Stomach (tissue), 9 donors: ENCODE measurements around the gene HSD17B4. TPM values are rescaled to one million over a fixed set of nuclear protein-coding genes. Genes with fewer than 3 reads are reported as not detected.
A peak's percentile ranks its signal among the peaks of the same experiment; 100 is the strongest.
"Not testable (repeated sequence)": the region's sequence is repeated elsewhere in the genome, so short reads cannot be mapped to it uniquely, and the experiment has no call there.

Experiments
- DNase-seq, 2 donors: peaks; one replicate each; pipeline versions ENCODE4 v3.0.0 to v3.0.0-alpha.2; 2013 to 2019
- H3K27ac ChIP-seq, 5 donors: fragments of 200-600 bp in 4 of 5; sonication (generic) in 4 of 5; one replicate each; pipeline ENCODE4 v1.5.1; 2013 to 2019; ENCODE audit warnings: mild to moderate bottlenecking in 1 of 5, moderate library complexity in 1 of 5
- H3K27me3 ChIP-seq, 3 donors: fragments of 200-600 bp; sonication (generic); one replicate each; pipeline ENCODE4 v1.5.1; 2017 to 2019; ENCODE audit warnings: mixed run types in 1 of 3
- H3K36me3 ChIP-seq, 4 donors: fragments of 200-600 bp; sonication (generic); 1 replicate in 3 of 4; 2 replicates in 1 of 4; pipeline ENCODE4 v1.5.1; 2016 to 2019
- H3K4me1 ChIP-seq, 4 donors: fragments of 200-600 bp; sonication (generic); one replicate each; pipeline ENCODE4 v1.5.1; 2016 to 2019
- H3K4me3 ChIP-seq, 4 donors: fragments of 200-600 bp; sonication (generic) in 3 of 4; one replicate each; pipeline ENCODE4 v1.5.1; 2016 to 2019; ENCODE audit warnings: mild to moderate bottlenecking in 1 of 4
- H3K9me3 ChIP-seq, 4 donors: fragments of 200-600 bp; sonication (generic); one replicate each; pipeline ENCODE4 v1.5.1; 2016 to 2019
- EP300 ChIP-seq: sonication (generic); formaldehyde crosslinking; IDR thresholded peaks from one replicate; pipeline ENCODE4 v1.6.1; 2017; ENCODE audit warnings: antibody characterized with exemption
- POLR2A ChIP-seq, 4 donors: fragments of 450-650 bp; IDR thresholded peaks; one replicate each; pipeline ENCODE4 v1.6.1; 2016; ENCODE audit warnings: antibody characterized with exemption in 4 of 4, control low read depth in 2 of 4, mild to moderate bottlenecking in 1 of 4, moderate library complexity in 1 of 4
- POLR2AphosphoS5 ChIP-seq, 3 donors: sonication (generic); formaldehyde crosslinking; IDR thresholded peaks; one replicate each; pipeline ENCODE4 v1.6.1; 2016; ENCODE audit warnings: antibody characterized with exemption in 3 of 3
- WGBS, 5 donors: extraction: QIAGEN DNeasy Blood & Tissue Kit in 3 of 5; methylation state at CpG; one replicate each; pipeline versions ENCODE4 v1.1.5 to v1.1.7; 2013 to 2018; 5-methylcytosine and 5-hydroxymethylcytosine counted together
- intact Hi-C: fragments of 100-400 bp; cut with DNase I; formaldehyde crosslinking; loops from one replicate; pipeline ENCODE4 v1.15.1; 2023; ENCODE audit warnings: low total_unique reads
- polyA plus RNA-seq, 3 donors: library from polyadenylated mRNA; stranded (reverse); fragments of 200-250 nt; gene quantifications; one replicate each; pipeline ENCODE4 v1.2.3, GENCODE V29; 2013
- total RNA-seq, 5 donors: library from RNA; depleted of rRNA; stranded (reverse); fragments of >200 nt; gene quantifications; one replicate each; pipeline versions ENCODE4 v1.1.0 to v1.2.3, GENCODE V29; 2014 to 2016
- TF ChIP-seq, protein P1 (sequence below), 7 experiments: fragments of 450-650 bp in 4 of 7; fragments of 200-600 bp in 3 of 7; sonication (generic) in 3 of 7; IDR thresholded peaks; one replicate each; pipeline ENCODE4 v1.5.1; 2016 to 2019; ENCODE audit warnings: antibody characterized with exemption in 7 of 7, control low read depth in 2 of 7, mild to moderate bottlenecking in 1 of 7
- donor health status: healthy with polysubstance abuse.
- donor health status: Bipolar disorder and iron deficiency.
- donor health status: healthy.

The HSD17B4 gene
- total and polyA plus RNA-seq, 8 donors: 64.3 to 274 (median 172) TPM

- 12 to 14% (median 13%) methylated on average over 15 of the region's 15 CpGs for WGBS, 5 donors
- DNase-seq: peak; percentile 66 to 91
- Histone ChIP-seq H3K9me3 (no peaks in the 10 kb centered on the region), H3K27ac (peak overlapping the region in 4 of 5 donors; percentile 62 to 81 (median 78)), H3K4me1 (peaks cover 9 to 28% (median 18%) of the 10 kb centered on the region in 4 donors), H3K4me3 (peak overlapping the region; percentile 38 to 52 (median 46)), H3K27me3 (no peaks in the 10 kb centered on the region), H3K36me3 (no peaks in the 10 kb centered on the region)
- intact Hi-C loops: no loop called here
- TF ChIP-seq POLR2A (IDR thresholded peaks at IDR 0.05) (no peak), EP300 (no peak), POLR2AphosphoS5 (IDR thresholded peaks at IDR 0.05) (peak in 1 of 3 donors; percentile 48)
- TF ChIP-seq, protein P1, sequence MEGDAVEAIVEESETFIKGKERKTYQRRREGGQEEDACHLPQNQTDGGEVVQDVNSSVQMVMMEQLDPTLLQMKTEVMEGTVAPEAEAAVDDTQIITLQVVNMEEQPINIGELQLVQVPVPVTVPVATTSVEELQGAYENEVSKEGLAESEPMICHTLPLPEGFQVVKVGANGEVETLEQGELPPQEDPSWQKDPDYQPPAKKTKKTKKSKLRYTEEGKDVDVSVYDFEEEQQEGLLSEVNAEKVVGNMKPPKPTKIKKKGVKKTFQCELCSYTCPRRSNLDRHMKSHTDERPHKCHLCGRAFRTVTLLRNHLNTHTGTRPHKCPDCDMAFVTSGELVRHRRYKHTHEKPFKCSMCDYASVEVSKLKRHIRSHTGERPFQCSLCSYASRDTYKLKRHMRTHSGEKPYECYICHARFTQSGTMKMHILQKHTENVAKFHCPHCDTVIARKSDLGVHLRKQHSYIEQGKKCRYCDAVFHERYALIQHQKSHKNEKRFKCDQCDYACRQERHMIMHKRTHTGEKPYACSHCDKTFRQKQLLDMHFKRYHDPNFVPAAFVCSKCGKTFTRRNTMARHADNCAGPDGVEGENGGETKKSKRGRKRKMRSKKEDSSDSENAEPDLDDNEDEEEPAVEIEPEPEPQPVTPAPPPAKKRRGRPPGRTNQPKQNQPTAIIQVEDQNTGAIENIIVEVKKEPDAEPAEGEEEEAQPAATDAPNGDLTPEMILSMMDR (IDR thresholded peaks at IDR 0.05): peak in 5 of 7 experiments; percentile 87 to 94 (median 91)
These were observed 40.7 kb upstream of the HSD17B4 start for GRCh38 chr5:119411361-119412278.

GRCh38 chr5:119412279-119413227, 39.7 kb upstream of the HSD17B4 start:
- intact Hi-C loops: no loop called here
- no peak for DNase-seq
- Histone ChIP-seq H3K27ac (peak overlapping the region in 4 of 5 donors; percentile 62 to 81 (median 78)), H3K9me3 (no peaks in the 10 kb centered on the region), H3K27me3 (no peaks in the 10 kb centered on the region), H3K4me3 (peak overlapping the region; percentile 38 to 52 (median 46)), H3K36me3 (no peaks in the 10 kb centered on the region), H3K4me1 (peaks cover 9 to 30% (median 18%) of the 10 kb centered on the region in 4 donors)
- 30 to 35% (median 34%) methylated on average over 9 of the region's 9 CpGs for WGBS, 5 donors
- TF ChIP-seq POLR2A (IDR thresholded peaks at IDR 0.05): no peak
- TF ChIP-seq, protein P1 (IDR thresholded peaks at IDR 0.05): no peak
- TF ChIP-seq POLR2AphosphoS5 (IDR thresholded peaks at IDR 0.05): no peak
- no peak for TF ChIP-seq EP300

- H3K27me3 ChIP-seq, H3K9me3 ChIP-seq, DNase-seq, H3K36me3 ChIP-seq, H3K27ac ChIP-seq, intact Hi-C loops, H3K4me3 ChIP-seq: not testable (repeated sequence)
- H3K4me1 ChIP-seq: peaks cover 10 to 46% (median 31%) of the 10 kb centered on the region in 4 donors
- 79 to 87% (median 80%) methylated on average over 13 of the region's 13 CpGs for WGBS, 5 donors
These were observed 38.1 kb upstream of the HSD17B4 start for GRCh38 chr5:119414124-119414734.

DNA sequence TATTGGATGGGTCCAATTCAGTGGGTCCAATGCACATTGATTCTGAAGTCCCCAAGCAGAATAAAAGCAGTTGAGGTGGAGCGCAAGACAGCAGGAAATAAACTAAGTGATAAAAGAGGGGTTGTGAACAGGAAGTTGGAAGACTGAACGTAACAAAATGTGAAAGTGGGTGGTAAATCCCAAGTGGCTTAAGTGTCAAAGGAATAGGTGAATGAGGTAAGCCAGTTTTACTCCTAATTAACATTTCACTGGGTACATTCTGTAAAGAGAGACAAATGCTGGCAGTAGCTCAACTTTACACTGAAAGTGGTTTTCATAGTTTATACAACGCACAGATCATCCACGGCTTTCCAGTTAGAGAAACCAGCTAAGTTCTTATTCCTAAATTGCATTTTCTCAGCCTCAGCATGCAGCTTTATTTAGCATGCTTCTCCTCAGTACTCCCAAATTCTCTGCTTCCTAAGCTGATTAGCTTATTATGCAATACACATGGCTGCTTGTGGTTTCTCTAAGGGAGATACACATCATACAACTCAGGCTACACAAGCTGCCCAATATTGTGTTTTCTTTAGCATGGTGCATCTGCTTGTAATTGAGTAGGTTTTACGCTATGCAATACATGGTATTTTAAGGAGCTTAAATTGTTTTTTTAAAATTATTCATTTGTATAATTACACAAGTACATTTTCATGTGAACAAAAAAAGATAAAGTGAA, 34.2 kb upstream of the HSD17B4 start:
- no peaks in the 10 kb centered on the region for H3K9me3 ChIP-seq
- no peaks in the 10 kb centered on the region for H3K27me3 ChIP-seq
- WGBS, 5 donors: 44 to 55% (median 51%) methylated on average over 5 of the region's 5 CpGs
- no peaks in the 10 kb centered on the region for H3K36me3 ChIP-seq
- peaks cover 4 to 35% (median 18%) of the 10 kb centered on the region in 4 donors for H3K4me1 ChIP-seq
- peak overlapping the region in 4 of 5 donors; percentile 6 to 71 (median 46) for H3K27ac ChIP-seq
- intact Hi-C loops: no loop called here
- DNase-seq: no peak
- no peak for TF ChIP-seq POLR2A (IDR thresholded peaks at IDR 0.05)
- TF ChIP-seq, protein P1 (IDR thresholded peaks at IDR 0.05): no peak
- no peak for TF ChIP-seq EP300
- TF ChIP-seq POLR2AphosphoS5 (IDR thresholded peaks at IDR 0.05): no peak
- no peak overlapping the region for H3K4me3 ChIP-seq
